Measurements from ENCODE around the gene ZNF599. TPM values are rescaled to one million over a fixed set of nuclear protein-coding genes. Genes with fewer than 3 reads are reported as not detected.
A peak's percentile ranks its signal among the peaks of the same experiment; 100 is the strongest.

ZNF599 gene
- total and polyA plus RNA-seq, 2 of the 13 experiments (the other 11 are each of a cell fraction or from before 2014, with no cell fraction given), result 5.8 to 7.3 TPM

GRCh38 chr19:34733746-34734536 lies 39.1 kb downstream of the ZNF599 start, which contains the start of gene ZNF181 (continued):
- TF ChIP-seq ARID4A (CRISPR knock-in tag; IDR thresholded peaks at IDR 0.05; ENCODE audit: borderline replicate concordance) (peak; percentile 74; the same call in 1 of the 2 replicates), RAD51 (IDR thresholded peaks at IDR 0.05; ENCODE audit: borderline replicate concordance) (no peak), ZNF17 (CRISPR knock-in tag; IDR thresholded peaks at IDR 0.05) (peak; percentile 68; the same call in 1 of the 2 replicates), POLR2G (IDR thresholded peaks at IDR 0.05; ENCODE audit: low read depth, low read length) (peak; percentile 93), RXRB (CRISPR knock-in tag; IDR thresholded peaks at IDR 0.05; ENCODE audit: borderline replicate concordance) (0 out of 2 replicates have a peak, but pooled peaks have one; percentile 31), ZNF256 (CRISPR knock-in tag; conservative IDR thresholded peaks at IDR 0.05) (no peak), HNRNPLL (IDR thresholded peaks at IDR 0.05; ENCODE audit: low read depth, low read length, poor library complexity, severe bottlenecking) (peak; percentile 94), NAIF1 (CRISPR knock-in tag; IDR thresholded peaks at IDR 0.05; ENCODE audit: borderline replicate concordance) (peak; percentile 72; the same call in 1 of the 2 replicates), RORA (CRISPR knock-in tag; IDR thresholded peaks at IDR 0.05) (no peak), ZNF235 (CRISPR knock-in tag; IDR thresholded peaks at IDR 0.05; ENCODE audit: borderline replicate concordance) (0 out of 2 replicates have a peak, but pooled peaks have one; percentile 73), ZNF564 (CRISPR knock-in tag; IDR thresholded peaks at IDR 0.05) (peak; percentile 28; the same call in 1 of the 2 replicates), HMG20A (CRISPR knock-in tag; IDR thresholded peaks at IDR 0.05; ENCODE audit: borderline replicate concordance) (0 out of 2 replicates have a peak, but pooled peaks have one; percentile 9), REST (IDR thresholded peaks at IDR 0.05; ENCODE audit: borderline replicate concordance in 1 of 2, low read depth in 1 of 2, low read length in 2 of 2) (peak in 1 of 2 experiments; percentile 47; a peak in 1 of 4 replicates), MLX (CRISPR knock-in tag; IDR thresholded peaks at IDR 0.05) (no peak; the same call in 1 of the 2 replicates), STAT6 (CRISPR knock-in tag; IDR thresholded peaks at IDR 0.05; ENCODE audit: borderline replicate concordance) (peak; percentile 82; the same call in 1 of the 2 replicates), KLF16 (CRISPR knock-in tag; IDR thresholded peaks at IDR 0.05) (peak in 1 of 2 experiments; percentile 55; a peak in 1 of 4 replicates)

Measured in HepG2 (cell line).